Stimulated activated CD8-positive, alpha-beta memory T cell treated with anti-CD3 and anti-CD28 coated beads, Interleukin-12 subunit alpha, Interleukin-12 subunit beta, amount 100 ng/mL, for 24 hours (primary cell): ENCODE results near the gene AHCYL2.
A peak's percentile ranks its signal among the peaks of the same experiment; 100 is the strongest.
"Not testable (repeated sequence)": the region's sequence is repeated elsewhere in the genome, so short reads cannot be mapped to it uniquely, and the experiment has no call there.

ENCODE experiments used
- DNase-seq: peaks from one replicate; pipeline ENCODE4 v3.0.0-alpha.2; 2020; ENCODE audit errors: extremely low read depth

The AHCYL2 gene

GRCh38 chr7:129244220-129244619 lies 19.4 kb downstream of the AHCYL2 start:
- DNase-seq = no peak

- DNase-seq = no peak
Observed at GRCh38 chr7:129245533-129245932, 20.7 kb downstream of the AHCYL2 start.

GRCh38 chr7:129247087-129247486 lies 22.3 kb downstream of the AHCYL2 start:
- DNase-seq = no peak

GRCh38 chr7:129252128-129252527 lies 27.3 kb downstream of the AHCYL2 start:
- no peak for DNase-seq

- not testable (repeated sequence) for DNase-seq
Observed at GRCh38 chr7:129252603-129253002, 27.8 kb downstream of the AHCYL2 start.

GRCh38 chr7:129255800-129256199 lies 31.0 kb downstream of the AHCYL2 start:
- DNase-seq = no peak

GRCh38 chr7:129256221-129256620 lies 31.4 kb downstream of the AHCYL2 start:
- DNase-seq = no peak

- no peak for DNase-seq
Observed at GRCh38 chr7:129257168-129257567, 32.3 kb downstream of the AHCYL2 start.

- no peak for DNase-seq
Observed at GRCh38 chr7:129258649-129259389, 34.0 kb downstream of the AHCYL2 start.

GRCh38 chr7:129262324-129262723 lies 37.5 kb downstream of the AHCYL2 start:
- no peak for DNase-seq

- DNase-seq = no peak
Observed at GRCh38 chr7:129263168-129263567, 38.3 kb downstream of the AHCYL2 start.

GRCh38 chr7:129264534-129264933 lies 39.7 kb downstream of the AHCYL2 start:
- DNase-seq = no peak

GRCh38 chr7:129265328-129265727 lies 40.5 kb downstream of the AHCYL2 start:
- no peak for DNase-seq

GRCh38 chr7:129266181-129266580 lies 41.4 kb downstream of the AHCYL2 start:
- DNase-seq = no peak

- no peak for DNase-seq
Observed at GRCh38 chr7:129270077-129270476, 45.2 kb downstream of the AHCYL2 start.

GRCh38 chr7:129271500-129272355 lies 46.9 kb downstream of the AHCYL2 start:
- DNase-seq = peak; percentile 22

GRCh38 chr7:129273936-129274335 lies 49.1 kb downstream of the AHCYL2 start:
- DNase-seq = no peak

- DNase-seq = no peak
Observed at GRCh38 chr7:129277629-129278028, 52.8 kb downstream of the AHCYL2 start.

GRCh38 chr7:129278688-129279087 lies 53.9 kb downstream of the AHCYL2 start:
- no peak for DNase-seq

GRCh38 chr7:129279757-129280156 lies 54.9 kb downstream of the AHCYL2 start:
- DNase-seq = no peak

- DNase-seq = no peak
Observed at GRCh38 chr7:129281163-129281562, 56.3 kb downstream of the AHCYL2 start.

GRCh38 chr7:129282865-129283264 lies 58.0 kb downstream of the AHCYL2 start:
- no peak for DNase-seq

GRCh38 chr7:129283936-129284335 lies 59.1 kb downstream of the AHCYL2 start:
- DNase-seq = no peak
